Muscle of arm (tissue), 12 donors: Measurements from ENCODE around the gene MYO18B. TPM values are rescaled to one million over a fixed set of nuclear protein-coding genes. Genes with fewer than 3 reads are reported as not detected.

ENCODE experiments used
- DNase-seq: peaks from one replicate; pipeline ENCODE4 v3.0.0-alpha.2; 2013
- polyA plus RNA-seq, 12 donors: library from polyadenylated mRNA; unstranded; fragments of 120-200 nt; gene quantifications; one replicate each; pipeline ENCODE4 v1.2.1, GENCODE V29; 2013; ENCODE audit not compliant: insufficient read length in 12 of 12

Gene MYO18B
- polyA plus RNA-seq, 12 donors, result 26.6 to 139 (median 64.0) TPM

- DNase-seq, result no peak
Observed at GRCh38 chr22:25848954-25849353, 107.0 kb downstream of the MYO18B start.

GRCh38 chr22:25849522-25849921, 107.5 kb downstream of the MYO18B start:
- no peak for DNase-seq

GRCh38 chr22:25852223-25852622, 110.2 kb downstream of the MYO18B start:
- no peak for DNase-seq

- no peak for DNase-seq
Observed at GRCh38 chr22:25853078-25853477, 111.1 kb downstream of the MYO18B start.

GRCh38 chr22:25853501-25854284, 111.7 kb downstream of the MYO18B start:
- no peak for DNase-seq

GRCh38 chr22:25869771-25870170, 127.8 kb downstream of the MYO18B start:
- DNase-seq, result no peak

- no peak for DNase-seq
Observed at GRCh38 chr22:25874327-25874726, 132.3 kb downstream of the MYO18B start.

GRCh38 chr22:25875461-25875860, 133.5 kb downstream of the MYO18B start:
- no peak for DNase-seq

GRCh38 chr22:25876871-25877270, 134.9 kb downstream of the MYO18B start:
- no peak for DNase-seq

- no peak for DNase-seq
Observed at GRCh38 chr22:25878933-25879332, 136.9 kb downstream of the MYO18B start.

GRCh38 chr22:25880524-25880923, 138.5 kb downstream of the MYO18B start:
- DNase-seq, result no peak

GRCh38 chr22:25881210-25881755, 139.3 kb downstream of the MYO18B start:
- no peak for DNase-seq

GRCh38 chr22:25882360-25882759, 140.4 kb downstream of the MYO18B start:
- no peak for DNase-seq

GRCh38 chr22:25883482-25884033, 141.6 kb downstream of the MYO18B start:
- no peak for DNase-seq

GRCh38 chr22:25884121-25884520, 142.1 kb downstream of the MYO18B start:
- DNase-seq, result no peak

GRCh38 chr22:25888399-25889054, 146.5 kb downstream of the MYO18B start:
- DNase-seq, result no peak

- no peak for DNase-seq
Observed at GRCh38 chr22:25890651-25891050, 148.7 kb downstream of the MYO18B start.

GRCh38 chr22:25892678-25893077, 150.7 kb downstream of the MYO18B start:
- no peak for DNase-seq

- no peak for DNase-seq
Observed at GRCh38 chr22:25895678-25896077, 153.7 kb downstream of the MYO18B start.

- DNase-seq, result no peak
Observed at GRCh38 chr22:25896098-25896497, 154.1 kb downstream of the MYO18B start.

GRCh38 chr22:25896592-25896991, 154.6 kb downstream of the MYO18B start:
- no peak for DNase-seq

- no peak for DNase-seq
Observed at GRCh38 chr22:25898707-25899365, 156.8 kb downstream of the MYO18B start.
